B cell (primary cell): ENCODE measurements around the gene GNS.

Source experiments
- CTCF ChIP-seq: fragments of 200-600 bp; IDR thresholded peaks from one replicate; pipeline ENCODE4 v1.8.0; 2022; ENCODE audit warnings: antibody characterized with exemption, mild to moderate bottlenecking
- EZH2 ChIP-seq: IDR thresholded peaks from 2 replicates; pipeline ENCODE4 v1.6.1; 2012; ENCODE audit warnings: borderline replicate concordance, low read depth, mild to moderate bottlenecking, moderate library complexity, low read length; ENCODE audit not compliant: insufficient read depth, poor library complexity, severe bottlenecking

DNA sequence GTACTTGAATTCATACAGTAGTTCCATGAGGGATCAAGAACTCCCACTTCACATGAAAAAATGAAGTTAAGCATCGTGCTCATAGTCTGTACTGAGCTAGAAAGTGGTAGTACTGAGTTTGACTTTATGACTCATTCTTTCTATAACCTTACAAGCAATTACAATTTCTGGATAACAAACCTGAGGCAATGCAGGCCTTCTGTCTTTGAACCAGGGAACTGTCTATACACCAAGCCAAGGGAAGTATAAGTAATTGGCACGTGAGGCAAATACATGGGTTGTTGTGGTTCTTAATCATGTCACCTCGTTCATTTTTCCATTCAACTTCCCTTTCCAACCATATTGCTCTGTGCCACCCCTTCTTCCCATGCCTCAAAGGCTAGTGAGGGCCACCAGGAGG, 16.8 kb downstream of the GNS start:
- no peak for TF ChIP-seq CTCF
- TF ChIP-seq EZH2, result no peak
